Hippocampal formation (tissue), 2 donors: ENCODE measurements around the gene OR9G4.

Experiments used
- DNase-seq, 2 donors: peaks; one replicate each; lab custom pipeline; 2025; lab: John Stamatoyannopoulos, UW

OR9G4 gene

DNA sequence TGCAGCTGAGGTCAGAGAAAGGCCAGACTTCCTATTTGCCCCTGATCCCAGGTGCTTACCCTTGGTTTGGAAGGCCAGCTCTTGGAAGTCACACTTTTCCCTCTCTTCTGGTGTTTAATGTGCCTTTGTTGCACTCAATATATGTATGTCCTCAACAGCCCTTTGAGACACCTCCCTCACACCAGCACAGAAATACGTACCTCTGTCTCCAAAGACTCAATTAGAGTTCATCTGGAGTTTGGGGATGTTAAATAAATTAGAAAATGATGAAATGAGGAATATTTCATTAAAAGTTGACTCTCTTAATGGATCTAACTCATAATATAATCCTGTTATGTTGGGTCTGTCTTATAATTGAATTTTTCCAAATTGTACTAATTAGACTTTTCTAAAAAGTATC is at the start of gene OR9G4:
TSS of gene OR9G4 (minus strand) at position 101 of the 400 bp plus-strand sequence. CDS start 4,931 bp downstream, outside the sequence.
- no peak for DNase-seq

DNA sequence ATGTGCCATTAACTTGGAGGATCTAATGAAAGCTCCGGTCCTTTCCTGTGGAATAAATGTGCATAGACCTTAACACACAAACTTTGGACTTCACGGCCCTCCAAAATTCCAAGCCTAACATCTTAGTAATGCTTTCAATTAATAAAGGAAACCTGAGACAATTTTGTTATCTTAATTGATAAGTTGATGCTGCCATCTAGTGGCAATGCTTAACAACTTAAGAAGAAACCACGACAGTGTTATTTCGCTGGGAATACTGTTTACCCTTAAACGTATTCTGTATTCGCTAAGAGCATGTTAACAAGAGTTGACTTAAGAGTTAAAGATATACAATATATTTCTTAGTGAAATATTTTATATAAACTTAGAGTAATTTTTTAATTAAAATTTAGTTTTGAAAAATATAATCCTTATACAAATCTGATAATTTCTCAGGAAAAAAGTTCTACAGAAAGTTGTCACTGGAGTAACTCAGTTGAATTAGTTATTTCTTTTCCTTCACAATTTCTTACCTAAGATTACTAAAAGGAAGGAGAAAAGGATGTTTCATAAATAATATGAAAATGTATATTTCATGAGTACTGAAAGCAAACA is 35.0 kb upstream of the OR9G4 start:
- DNase-seq = peak in 1 of 2 donors; percentile 19

DNA sequence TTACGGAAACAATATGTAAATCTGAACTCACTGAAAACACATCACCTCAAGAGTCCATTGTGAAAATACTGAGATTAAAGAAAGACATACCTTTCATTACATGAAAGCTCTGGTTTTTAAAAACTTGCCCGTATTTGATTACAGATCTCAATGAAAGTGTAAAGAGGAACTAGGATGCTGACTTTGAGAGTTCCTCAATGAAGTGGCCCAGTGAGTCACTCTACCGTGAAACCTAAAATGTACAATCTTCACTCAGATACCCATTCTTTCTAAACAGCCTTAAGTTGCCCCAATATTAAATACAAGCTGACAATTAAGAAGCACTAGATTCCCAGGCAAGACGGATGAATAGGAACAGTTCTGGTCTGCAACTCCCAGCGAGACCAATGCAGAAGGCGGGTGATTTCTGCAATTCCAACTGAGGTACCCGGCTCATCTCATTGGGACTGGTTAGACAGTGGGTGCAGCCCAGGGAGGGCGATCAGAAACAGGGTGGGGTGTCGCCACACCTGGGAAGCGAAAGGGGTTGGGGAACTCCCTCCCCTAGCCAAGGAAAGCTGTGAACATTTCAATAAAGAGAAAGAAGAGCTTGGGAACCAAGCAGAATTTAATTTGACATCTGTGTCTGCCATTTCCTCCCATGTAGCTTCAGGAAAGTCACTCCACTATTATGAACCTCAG is 33.8 kb upstream of the OR9G4 start:
- no peak for DNase-seq

DNA sequence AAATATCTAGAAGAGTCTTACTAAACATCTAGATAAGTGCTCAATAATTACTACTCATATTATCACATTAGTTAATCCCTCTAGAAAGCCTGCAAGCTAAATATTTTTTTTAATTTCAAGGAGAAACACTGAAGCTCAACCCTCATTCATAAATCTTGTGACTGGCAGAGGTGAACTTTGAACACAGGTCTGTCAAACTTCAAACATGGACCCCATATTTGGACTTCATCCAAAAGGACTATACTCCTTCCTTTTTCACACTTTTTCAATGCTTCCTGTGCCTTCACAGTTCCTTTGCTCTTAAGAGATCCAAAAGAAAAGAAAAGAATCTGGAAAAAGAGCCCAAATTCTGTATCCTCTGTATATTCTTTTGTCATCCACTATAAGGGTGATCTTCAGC is 28.3 kb upstream of the OR9G4 start:
- DNase-seq = no peak

DNA sequence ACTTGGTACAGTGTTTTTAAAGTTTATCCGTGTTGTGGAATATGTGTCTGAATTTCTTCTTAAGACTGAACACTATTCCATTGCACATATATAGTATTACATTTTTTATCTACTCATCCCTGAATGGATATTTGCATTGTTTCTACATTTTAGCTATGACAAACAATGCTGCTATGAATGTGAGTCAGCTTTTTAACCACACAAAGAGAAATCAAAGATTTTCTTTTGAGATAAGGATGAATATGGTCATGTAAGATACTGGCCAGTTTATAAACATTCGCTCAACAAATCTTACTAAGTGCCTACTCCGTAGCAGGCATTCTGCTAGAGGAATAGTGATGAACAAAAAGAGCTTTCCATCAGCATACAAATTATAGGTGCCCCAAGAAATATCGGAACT is 16.5 kb upstream of the OR9G4 start:
- no peak for DNase-seq

DNA sequence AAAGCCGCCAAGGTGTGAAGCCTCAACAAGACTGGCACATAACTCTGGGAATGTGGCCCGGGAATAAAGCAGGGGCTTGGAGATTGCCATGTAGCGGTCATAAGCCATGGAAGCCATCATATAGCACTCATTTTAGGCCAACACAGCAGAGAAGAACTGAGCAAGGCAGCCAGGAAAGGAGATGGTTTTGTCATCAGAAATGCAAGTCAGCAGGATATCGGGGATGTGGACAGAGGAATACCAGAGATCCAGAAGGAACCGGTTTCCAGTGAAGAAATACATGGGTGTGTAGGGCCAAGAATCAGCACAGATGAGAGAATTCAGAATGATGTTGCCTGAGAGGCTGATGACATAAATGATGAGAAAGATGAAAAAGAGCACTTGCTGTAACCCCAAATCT is 3.0 kb upstream of the OR9G4 start:
- no peak for DNase-seq

DNA sequence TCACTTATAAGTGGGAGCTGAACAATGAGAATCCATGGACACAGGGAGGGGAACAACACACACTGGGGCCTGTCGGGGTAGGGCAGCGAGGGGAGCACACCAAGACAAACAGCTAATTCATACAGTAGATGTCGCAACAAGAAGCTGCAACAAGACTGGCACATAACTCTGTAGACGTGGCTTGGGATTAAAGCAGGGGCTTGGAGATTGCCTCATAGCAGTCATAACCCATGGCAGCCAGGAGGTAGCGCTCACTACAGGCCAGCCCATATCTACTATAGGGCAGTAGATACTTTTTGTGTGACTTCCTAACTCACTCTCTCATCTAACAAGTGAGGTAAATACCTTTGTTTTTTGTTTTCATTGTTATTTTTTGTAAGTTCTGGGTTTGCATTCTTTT is 1.7 kb upstream of the OR9G4 start:
- DNase-seq = no peak

DNA sequence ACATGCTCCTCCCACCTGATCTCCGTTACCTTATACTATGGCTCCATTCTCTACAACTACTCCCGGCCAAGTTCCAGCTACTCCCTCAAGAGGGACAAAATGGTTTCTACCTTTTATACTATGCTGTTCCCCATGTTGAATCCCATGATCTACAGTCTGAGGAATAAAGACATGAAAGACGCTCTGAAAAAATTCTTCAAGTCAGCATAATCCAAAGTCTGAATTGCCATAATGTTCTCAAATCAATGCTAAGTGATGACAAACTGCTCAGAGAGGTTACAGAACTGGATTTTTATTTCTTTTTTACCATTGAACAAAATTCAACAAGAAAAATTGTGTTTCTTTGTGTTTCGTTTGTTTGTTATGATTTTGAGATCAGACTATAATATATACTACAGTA is 7.6 kb downstream of the OR9G4 start:
- no peak for DNase-seq

DNA sequence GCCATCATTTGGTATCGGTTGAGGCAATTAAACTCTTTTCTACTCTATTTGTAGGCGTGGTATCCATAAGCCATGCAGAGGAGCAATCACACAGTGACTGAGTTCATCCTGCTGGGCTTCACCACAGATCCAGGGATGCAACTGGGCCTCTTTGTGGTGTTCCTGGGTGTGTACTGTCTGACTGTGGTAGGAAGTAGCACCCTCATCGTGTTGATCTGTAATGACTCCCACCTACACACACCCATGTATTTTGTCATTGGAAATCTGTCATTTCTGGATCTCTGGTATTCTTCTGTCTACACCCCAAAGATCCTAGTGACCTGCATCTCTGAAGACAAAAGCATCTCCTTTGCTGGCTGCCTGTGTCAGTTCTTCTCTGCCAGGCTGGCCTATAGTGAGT is 8.4 kb downstream of the OR9G4 start:
- DNase-seq = no peak

DNA sequence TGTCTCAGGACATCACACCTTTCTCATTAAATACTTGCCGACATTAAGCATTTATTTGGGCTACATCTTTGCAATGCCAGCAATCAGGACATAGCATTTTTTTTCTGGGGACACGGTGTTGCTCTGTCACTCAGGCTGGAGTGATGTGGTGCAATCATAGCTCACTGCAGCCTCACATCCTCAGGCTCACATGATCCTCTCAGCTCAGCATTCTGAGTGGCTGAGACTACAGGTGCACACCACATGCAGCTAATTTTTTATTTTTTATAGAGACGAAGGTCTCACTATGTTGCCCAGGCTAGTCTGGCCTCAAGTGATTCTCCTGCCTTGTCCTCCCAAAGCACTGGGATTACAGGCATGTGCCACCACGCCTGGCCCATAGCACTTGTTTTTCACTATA is 28.0 kb downstream of the OR9G4 start:
- no peak for DNase-seq

DNA sequence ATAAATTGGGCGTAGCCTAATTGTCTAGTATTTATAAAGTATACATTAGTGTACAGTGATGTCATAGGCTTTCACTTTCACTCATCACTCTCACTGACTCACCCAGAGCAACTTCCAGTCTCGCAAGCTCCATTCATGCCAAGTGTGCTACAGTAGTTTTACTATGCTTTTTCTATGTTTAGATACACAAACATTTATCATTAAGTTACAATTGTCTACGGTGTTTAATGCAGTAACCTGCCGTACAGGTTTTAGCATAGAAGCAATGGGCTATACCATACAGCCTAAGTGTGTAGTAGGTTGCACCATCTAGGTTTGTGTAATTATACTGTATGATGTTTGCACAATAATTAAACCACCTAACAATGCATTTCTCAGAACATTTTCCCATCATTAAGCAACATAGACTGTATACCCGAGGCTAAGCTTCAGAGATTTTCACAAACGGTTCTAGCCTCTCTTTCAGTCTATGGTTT is 32.1 kb downstream of the OR9G4 start:
- DNase-seq = no peak

DNA sequence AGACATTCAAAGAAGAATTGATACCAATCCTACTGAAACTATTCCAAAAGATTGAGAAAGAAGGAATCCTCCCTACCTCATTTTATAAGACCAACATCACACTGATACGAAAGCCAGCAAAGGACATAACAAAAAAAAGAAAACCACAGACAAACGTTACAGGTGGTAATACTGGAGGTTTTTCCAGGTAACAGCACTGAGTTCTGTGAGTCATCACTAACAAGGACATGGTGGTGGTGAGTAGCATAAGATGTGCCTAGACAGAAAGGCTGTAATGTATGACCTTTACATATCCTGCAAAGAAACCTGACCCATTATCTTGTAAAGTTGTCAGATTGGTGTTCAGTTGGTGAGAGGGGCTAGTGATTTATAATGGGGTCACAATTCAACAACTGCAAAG is 34.3 kb downstream of the OR9G4 start:
- no peak for DNase-seq

DNA sequence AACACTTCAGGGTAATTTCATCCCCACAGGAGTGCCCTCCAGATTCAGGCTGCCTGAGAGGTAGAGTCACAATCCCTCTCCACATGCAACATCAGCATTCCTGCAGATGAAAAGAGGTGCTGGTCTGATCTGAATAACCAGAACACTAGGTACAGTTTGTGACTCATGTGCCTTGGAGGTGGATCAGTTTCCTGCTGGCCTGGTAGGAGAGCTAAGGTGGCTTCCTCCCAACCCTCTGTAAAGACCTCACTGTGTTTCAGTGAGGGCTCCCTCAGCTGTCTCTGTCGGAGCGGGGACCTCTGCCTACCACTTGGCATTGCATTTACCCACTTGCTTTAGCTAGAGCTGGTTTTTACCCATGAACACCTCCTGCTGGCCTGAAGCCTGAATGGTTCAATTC is 42.0 kb downstream of the OR9G4 start:
- no peak for DNase-seq

DNA sequence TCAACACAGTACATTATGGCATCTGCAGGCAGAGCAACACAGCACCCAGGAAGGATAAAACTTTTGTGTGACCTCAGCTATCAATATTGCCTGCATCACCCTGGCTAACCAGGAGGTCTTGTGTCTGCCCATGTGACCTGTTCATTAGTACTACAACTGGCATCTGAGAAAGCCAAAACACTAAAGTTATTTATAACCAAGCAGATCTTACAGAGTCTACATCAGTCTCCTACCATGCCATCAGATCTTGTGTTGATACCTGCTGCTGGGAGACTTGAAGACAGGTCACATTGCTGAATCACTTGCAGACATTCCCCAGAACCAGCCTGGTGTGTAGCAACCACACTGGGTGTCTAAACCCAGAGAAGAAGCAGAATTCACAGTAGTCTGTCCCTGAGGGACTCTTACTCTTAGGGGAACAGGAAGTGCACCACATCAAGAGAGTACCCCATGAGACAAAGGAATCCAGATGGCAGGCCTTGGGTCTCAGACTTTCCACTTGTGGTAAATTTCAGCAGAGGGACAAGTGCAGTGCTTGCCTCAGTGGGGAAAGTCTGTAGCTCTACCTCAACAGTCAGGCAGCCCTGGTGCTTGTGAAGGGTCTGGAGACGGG is 42.6 kb downstream of the OR9G4 start:
- no peak for DNase-seq

DNA sequence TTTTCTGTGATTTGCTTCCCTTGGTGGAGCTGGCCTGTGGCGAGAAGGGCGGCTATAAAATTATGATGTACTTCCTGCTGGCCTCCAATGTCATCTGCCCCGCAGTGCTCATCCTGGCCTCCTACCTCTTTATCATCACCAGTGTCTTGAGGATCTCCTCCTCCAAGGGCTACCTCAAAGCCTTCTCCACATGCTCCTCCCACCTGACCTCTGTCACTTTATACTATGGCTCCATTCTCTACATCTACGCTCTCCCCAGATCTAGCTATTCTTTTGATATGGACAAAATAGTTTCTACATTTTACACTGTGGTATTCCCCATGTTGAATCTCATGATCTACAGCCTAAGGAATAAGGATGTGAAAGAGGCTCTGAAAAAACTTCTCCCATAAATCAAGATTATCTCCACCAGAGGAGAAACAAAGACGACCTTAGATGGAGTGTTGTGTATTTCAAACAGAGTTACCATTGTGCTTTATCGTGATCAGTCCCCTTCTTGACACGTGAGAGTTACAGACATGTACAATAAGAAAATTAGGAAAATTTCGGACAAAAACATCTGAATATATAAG is 47.5 kb downstream of the OR9G4 start:
- no peak for DNase-seq

DNA sequence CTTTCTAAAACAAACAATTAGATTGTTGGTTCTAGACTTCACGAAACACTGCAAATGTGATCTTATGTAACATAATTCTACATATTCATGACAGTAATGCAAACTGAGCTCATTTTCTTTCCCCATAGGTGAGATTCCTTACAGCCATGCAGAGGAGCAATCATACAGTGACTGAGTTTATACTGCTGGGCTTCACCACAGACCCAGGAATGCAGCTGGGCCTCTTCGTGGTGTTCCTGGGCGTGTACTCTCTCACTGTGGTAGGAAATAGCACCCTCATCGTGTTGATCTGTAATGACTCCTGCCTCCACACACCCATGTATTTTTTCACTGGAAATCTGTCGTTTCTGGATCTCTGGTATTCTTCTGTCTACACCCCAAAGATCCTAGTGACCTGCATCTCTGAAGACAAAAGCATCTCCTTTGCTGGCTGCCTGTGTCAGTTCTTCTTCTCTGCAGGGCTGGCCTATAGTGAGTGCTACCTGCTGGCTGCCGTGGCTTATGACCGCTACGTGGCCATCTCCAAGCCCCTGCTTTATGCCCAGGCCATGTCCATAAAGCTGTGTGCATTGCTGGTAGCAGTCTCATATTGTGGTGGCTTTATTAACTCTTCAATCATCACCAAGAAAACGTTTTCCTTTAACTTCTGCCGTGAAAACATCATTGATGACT is 48.1 kb downstream of the OR9G4 start:
- no peak for DNase-seq

DNA sequence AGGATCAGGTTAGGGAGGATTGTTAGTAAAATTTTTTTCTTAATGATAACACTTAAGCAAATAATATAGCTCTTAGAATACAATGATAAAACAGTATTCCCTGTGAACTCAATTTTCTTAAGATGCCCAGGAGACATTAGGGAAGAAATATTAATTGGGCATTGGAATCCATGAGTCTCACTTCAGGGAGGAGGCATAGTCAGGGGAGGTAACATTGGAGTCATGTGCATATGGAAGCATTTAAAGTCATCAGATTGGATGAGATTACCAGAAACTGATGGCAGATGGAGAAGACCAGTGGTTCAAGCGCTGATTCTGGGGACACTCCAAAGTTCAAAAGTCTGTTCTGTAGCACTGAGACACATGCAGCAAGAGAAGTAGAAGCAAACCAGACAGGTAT is 49.7 kb downstream of the OR9G4 start, which contains the start of gene OR9G1:
TSS of gene OR9G1 (plus strand) at position 301 of the 400 bp plus-strand sequence. CDS start 1,293 bp downstream, outside the sequence.
- DNase-seq = no peak

DNA sequence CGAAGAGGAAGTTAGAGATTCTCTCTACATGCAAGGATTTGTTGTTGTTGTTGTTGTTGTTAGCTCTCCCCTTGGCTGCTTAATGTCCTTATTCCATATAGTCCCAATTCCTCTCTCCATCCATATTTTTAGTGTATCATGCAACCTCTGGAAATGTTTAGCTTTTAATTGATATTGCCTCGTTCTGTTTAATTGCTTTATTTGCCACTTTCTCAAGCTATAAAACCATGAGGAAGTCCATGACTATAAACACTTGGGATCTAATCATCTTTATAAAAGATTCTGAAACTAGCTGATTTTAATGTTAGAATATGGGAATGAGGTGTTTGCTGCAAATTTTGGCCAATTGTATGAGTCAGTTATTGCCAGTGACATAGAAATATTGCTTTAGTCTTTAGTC is 55.1 kb downstream of the OR9G4 start:
- no peak for DNase-seq
